Endothelial cell of umbilical vein (primary cell): Measurements from ENCODE around the gene PTPN6. TPM values are rescaled to one million over a fixed set of nuclear protein-coding genes. Genes with fewer than 3 reads are reported as not detected.

Source experiments
- BruUV-seq: library from RNA; stranded (reverse); fragments of 400-500 nt; replicated peaks from 2 replicates; lab custom pipeline; 2021; lab: Mats Ljungman, UMichigan
- CTCF ChIA-PET: fragments of 300-600, 350-600 bp; sonication (Branson Sonifier 250); formaldehyde crosslinking; loops from one replicate; lab custom pipeline; 2021; ENCODE audit warnings: antibody characterized with exemption, inconsistent platforms; lab: Charles Lee
- POLR2A ChIA-PET: fragments of 300-600, 350-600 bp; sonication (Branson Sonifier 250); formaldehyde crosslinking; loops from one replicate; lab custom pipeline; 2021; ENCODE audit warnings: antibody characterized with exemption, inconsistent platforms; lab: Charles Lee
- DNase-seq: peaks from one replicate; pipeline ENCODE4 v3.0.0-alpha.2; 2011; ENCODE audit warnings: low read depth, low spot score
- FAIRE-seq: peaks from 2 replicates; lab custom pipeline; 2011; peaks lifted over from hg19 to GRCh38; lab: Jason Lieb, UNC
- H2AFZ ChIP-seq: 2 replicates; pipeline ENCODE4 v1.6.0; 2012; ENCODE audit warnings: low read depth, low read length, control low read depth, inconsistent platforms
- H3K27ac ChIP-seq: 2 replicates; pipeline ENCODE4 v1.5.1; 2011; ENCODE audit warnings: low read depth, mild to moderate bottlenecking, control low read depth, low read length, moderate library complexity; ENCODE audit not compliant: insufficient read depth
- H3K27me3 ChIP-seq, 2 experiments: 2 replicates each; pipeline versions ENCODE4 v1.6.0 to v1.6.1; 2011; ENCODE audit warnings: low read length in 2 of 2, mixed read lengths in 1 of 2; ENCODE audit not compliant: control insufficient read depth in 2 of 2, insufficient read depth in 2 of 2
- H3K36me3 ChIP-seq, 2 experiments: 2 replicates in 1 of 2; 3 replicates in 1 of 2; pipeline ENCODE4 v1.5.1; 2011; ENCODE audit warnings: low read length in 2 of 2, mild to moderate bottlenecking in 1 of 2, moderate library complexity in 1 of 2; ENCODE audit not compliant: control insufficient read depth in 2 of 2, insufficient read depth in 2 of 2; ENCODE audit errors: extremely low read depth in 1 of 2
- H3K4me1 ChIP-seq: 3 replicates; pipeline ENCODE4 v1.5.1; 2011; ENCODE audit warnings: mild to moderate bottlenecking, low read length; ENCODE audit not compliant: control insufficient read depth, insufficient read depth; ENCODE audit errors: extremely low read depth
- H3K4me2 ChIP-seq: 2 replicates; pipeline ENCODE4 v1.6.1; 2011; ENCODE audit warnings: low read length, control low read depth, mixed read lengths; ENCODE audit not compliant: insufficient read depth
- H3K4me3 ChIP-seq, 3 experiments: fragments of 200-600 bp in 1 of 3; sonication (generic), shearing (Covaris generic) in 1 of 3; replicated peaks in 1 of 3; 2 replicates each; pipeline ENCODE4 v1.5.1; 2011 to 2016; ENCODE audit warnings: control low read depth in 3 of 3, low read length in 3 of 3, mild to moderate bottlenecking in 2 of 3, inconsistent platforms in 1 of 3, low read depth in 1 of 3, moderate library complexity in 1 of 3; ENCODE audit not compliant: insufficient read depth in 1 of 3
- H3K79me2 ChIP-seq: 2 replicates; pipeline ENCODE4 v1.6.0; 2012; ENCODE audit warnings: low read length, inconsistent platforms; ENCODE audit not compliant: control insufficient read depth, insufficient read depth
- H3K9ac ChIP-seq: replicated peaks from 2 replicates; pipeline ENCODE3; 2011; ENCODE audit warnings: low read length, control low read depth; ENCODE audit not compliant: insufficient read depth; ENCODE audit errors: extremely low read depth
- H3K9me1 ChIP-seq: replicated peaks from 3 replicates; pipeline ENCODE4 v1.6.0; 2011; ENCODE audit warnings: mild to moderate bottlenecking, low read length; ENCODE audit not compliant: control insufficient read depth, insufficient read depth; ENCODE audit errors: extremely low read depth
- H3K9me3 ChIP-seq: replicated peaks from 2 replicates; pipeline ENCODE4 v1.5.1; 2012; ENCODE audit warnings: low read length, inconsistent platforms; ENCODE audit not compliant: control insufficient read depth, insufficient read depth
- H4K20me1 ChIP-seq: replicated peaks from 2 replicates; pipeline ENCODE3; 2011; ENCODE audit warnings: mild to moderate bottlenecking, low read length; ENCODE audit not compliant: control insufficient read depth, insufficient read depth; ENCODE audit errors: extremely low read depth
- CTCF ChIP-seq, 2 donors: IDR thresholded peaks; 1 replicate in 1 of 2; 2 replicates in 1 of 2; pipeline ENCODE4 v1.5.1; 2011; ENCODE audit warnings: low read length in 2 of 2, mild to moderate bottlenecking in 2 of 2, moderate library complexity in 2 of 2, control low read depth in 1 of 2, inconsistent platforms in 1 of 2, low read depth in 1 of 2; ENCODE audit not compliant: insufficient read depth in 1 of 2; ENCODE audit errors: extremely low read depth in 1 of 2
- EZH2 ChIP-seq: IDR thresholded peaks from 2 replicates; pipeline ENCODE4 v1.6.1; 2012; ENCODE audit warnings: borderline replicate concordance, low read depth, mild to moderate bottlenecking, moderate library complexity, low read length, inconsistent platforms; ENCODE audit not compliant: severe bottlenecking
- FOS ChIP-seq: IDR thresholded peaks from 2 replicates; pipeline ENCODE4 v1.6.1; 2011; ENCODE audit warnings: mild to moderate bottlenecking, low read length, moderate library complexity, borderline replicate concordance; ENCODE audit not compliant: insufficient read depth
- GATA2 ChIP-seq: IDR thresholded peaks from 2 replicates; pipeline ENCODE4 v1.7.0; 2011; ENCODE audit warnings: low read depth, mild to moderate bottlenecking, moderate library complexity, mixed read lengths, low read length; ENCODE audit not compliant: insufficient read length, insufficient read depth
- JUN ChIP-seq: IDR thresholded peaks from 2 replicates; pipeline ENCODE4 v1.6.1; 2011; ENCODE audit warnings: borderline replicate concordance, low read depth; ENCODE audit not compliant: insufficient read length, insufficient read depth
- MAX ChIP-seq: IDR thresholded peaks from 2 replicates; pipeline ENCODE4 v1.6.1; 2011; ENCODE audit not compliant: insufficient read depth, insufficient read length
- POLR2A ChIP-seq: IDR thresholded peaks from 2 replicates; pipeline ENCODE4 v1.6.1; 2012; ENCODE audit warnings: low read depth, mild to moderate bottlenecking, control low read depth, low read length
- POLR2AphosphoS5 ChIP-seq: IDR thresholded peaks from 2 replicates; pipeline ENCODE4 v1.6.1; 2012; ENCODE audit warnings: low read depth, mild to moderate bottlenecking, control low read depth, low read length, moderate library complexity; ENCODE audit not compliant: insufficient read depth
- dilution Hi-C: fragments of 300-500 bp; cut with MboI; formaldehyde crosslinking; loops from one replicate; pipeline ENCODE4 v1.15.0; 2019; ENCODE audit warnings: low sequenced_read_pairs; ENCODE audit not compliant: extremely low pct_ligation_motif_present
- intact Hi-C: fragments of 100-400 bp; cut with micrococcal nuclease; formaldehyde crosslinking; loops from one replicate; pipeline ENCODE4 v1.10.0; 2022
- polyA plus RNA-seq, 4 experiments: library from polyadenylated mRNA; depleted of rRNA in 3 of 4; stranded (reverse) in 3 of 4; unstranded in 1 of 4; fragments of >200 nt; gene quantifications; 2 replicates each; pipeline versions ENCODE4 v1.2.1 to v1.2.3, GENCODE V29; 2011 to 2012; ENCODE audit warnings: missing spikeins in 1 of 4
- total RNA-seq: library from RNA; stranded (reverse); gene quantifications from 2 replicates; pipeline ENCODE4 v1.2.3, GENCODE V29; 2021

PTPN6 gene
- total and polyA plus RNA-seq, 2 donors (not counting 3 experiments of a cell fraction or from before 2014, with no cell fraction given), result 0.25 to 1.6 TPM

- H3K4me1 ChIP-seq, result peaks cover 10% of the 10 kb centered on the region
- CTCF ChIA-PET, result interaction anchor here (0.8 to 1.6 kb wide), 2 partner anchors 9 to 49 kb away, joined by 3 read pairs; no protein-coding TSS in a partner anchor
- H3K4me2 ChIP-seq, result no peak overlapping the region
- no peaks in the 10 kb centered on the region for H3K9me3 ChIP-seq
- H3K27ac ChIP-seq, result no peak overlapping the region
- BruUV-seq, result no TSS peak
- intact Hi-C loops (loop anchor here (5.0 kb wide), 1 partner anchor 118 kb away; the partner anchor contains the start of gene C1R), dilution Hi-C loops (no loop called here)
- peaks cover 36% of the 10 kb centered on the region for H3K79me2 ChIP-seq
- FAIRE-seq, result no peak
- no peaks in the 10 kb centered on the region for H3K9me1 ChIP-seq
- POLR2A ChIA-PET, result no interaction called here
- H3K4me3 ChIP-seq, result no peak overlapping the region
- no peaks in the 10 kb centered on the region for H3K27me3 ChIP-seq
- peaks cover 18 to 30% of the 10 kb centered on the region in 2 experiments for H3K36me3 ChIP-seq
- no peak for DNase-seq
- TF ChIP-seq JUN, result no peak
- TF ChIP-seq POLR2A, result no peak
- TF ChIP-seq CTCF (IDR thresholded peaks at IDR 0.05; ENCODE audit: extremely low read depth in 1 of 2, insufficient read depth in 1 of 2, low read depth in 1 of 2, low read length in 2 of 2), result no peak
- no peak for TF ChIP-seq GATA2
- no peak for TF ChIP-seq EZH2
- no peak for TF ChIP-seq MAX
- TF ChIP-seq FOS, result no peak
- TF ChIP-seq POLR2AphosphoS5, result no peak
- H2AFZ ChIP-seq, result no peak overlapping the region
- no peaks in the 10 kb centered on the region for H4K20me1 ChIP-seq
- no peak overlapping the region for H3K9ac ChIP-seq
Observed at GRCh38 chr12:6974180-6974579, 23.0 kb downstream of the PTPN6 start.
